GM19455 (cell line): ENCODE data around the gene REC8.

ENCODE experiments used
- ATAC-seq: cut with Tn5 transposase; IDR thresholded peaks from one replicate; pipeline ENCODE4 v1.9.1; 2021; ENCODE audit not compliant: unreplicated experiment

Gene REC8, protein sequence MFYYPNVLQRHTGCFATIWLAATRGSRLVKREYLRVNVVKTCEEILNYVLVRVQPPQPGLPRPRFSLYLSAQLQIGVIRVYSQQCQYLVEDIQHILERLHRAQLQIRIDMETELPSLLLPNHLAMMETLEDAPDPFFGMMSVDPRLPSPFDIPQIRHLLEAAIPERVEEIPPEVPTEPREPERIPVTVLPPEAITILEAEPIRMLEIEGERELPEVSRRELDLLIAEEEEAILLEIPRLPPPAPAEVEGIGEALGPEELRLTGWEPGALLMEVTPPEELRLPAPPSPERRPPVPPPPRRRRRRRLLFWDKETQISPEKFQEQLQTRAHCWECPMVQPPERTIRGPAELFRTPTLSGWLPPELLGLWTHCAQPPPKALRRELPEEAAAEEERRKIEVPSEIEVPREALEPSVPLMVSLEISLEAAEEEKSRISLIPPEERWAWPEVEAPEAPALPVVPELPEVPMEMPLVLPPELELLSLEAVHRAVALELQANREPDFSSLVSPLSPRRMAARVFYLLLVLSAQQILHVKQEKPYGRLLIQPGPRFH

DNA sequence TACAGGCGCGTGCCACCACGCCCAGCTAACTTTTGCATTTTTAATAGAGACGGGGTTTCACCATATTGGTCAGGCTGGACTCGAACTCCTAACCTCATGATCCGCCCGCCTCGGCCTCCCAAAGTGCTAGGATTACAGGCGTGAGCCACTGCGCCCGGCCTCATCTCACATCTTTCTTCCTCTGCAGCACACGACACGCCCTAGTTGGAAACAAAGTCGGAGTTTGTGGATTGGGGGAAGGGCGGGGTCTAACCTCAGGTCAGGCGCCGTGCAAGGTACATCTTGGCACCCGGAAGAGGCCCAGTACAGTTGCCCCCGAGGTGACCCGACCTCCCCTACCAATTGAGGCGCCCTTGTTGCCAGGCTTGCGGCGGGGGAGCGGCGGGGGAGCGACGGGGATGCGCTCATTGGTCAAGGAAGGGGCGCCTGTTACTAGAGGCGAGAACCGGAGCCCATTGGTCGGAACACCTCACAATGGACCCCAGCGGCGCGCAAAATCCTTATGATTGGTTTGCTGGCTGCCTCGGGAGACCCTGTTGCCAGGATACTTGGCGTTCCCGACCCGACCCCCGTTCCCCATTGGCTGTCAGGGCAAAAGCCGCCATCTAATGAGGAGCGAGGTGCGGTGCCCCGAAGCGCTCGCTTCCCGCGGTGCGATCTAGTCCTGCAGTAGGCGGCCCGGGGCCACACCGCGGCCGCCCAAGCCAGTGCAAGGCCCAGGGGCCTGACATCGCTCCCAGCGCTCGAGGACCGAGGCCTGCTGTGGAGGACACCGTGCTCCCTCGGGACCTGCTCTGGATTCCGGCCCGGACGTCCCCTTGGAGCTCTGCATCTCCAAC, at the start of gene REC8:
Gene REC8, plus strand, starts transcription at position 659 of the 839 bp plus-strand sequence. CDS start 473 bp downstream, outside the sequence.
- ATAC-seq: peak; percentile 83

DNA sequence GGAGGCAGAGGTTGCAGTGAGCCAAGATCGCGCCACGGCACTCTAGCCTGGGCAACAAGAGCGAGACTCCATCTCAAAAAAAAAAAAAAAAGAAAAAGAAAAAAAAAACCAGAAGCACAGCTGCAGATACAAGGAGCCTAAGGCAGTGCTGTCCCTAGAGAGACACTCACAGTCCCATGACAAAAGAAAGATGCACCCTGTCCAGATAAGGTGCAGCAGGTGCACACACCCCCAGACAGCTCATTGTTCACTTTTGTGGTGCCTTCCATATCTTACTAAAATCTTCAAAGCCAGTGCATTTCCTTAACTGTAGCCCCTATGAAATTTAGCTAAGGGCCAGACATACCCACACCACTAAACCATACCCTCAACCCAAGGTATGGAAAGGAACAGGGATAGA, 49.5 kb upstream of the REC8 start:
- ATAC-seq: no peak

DNA sequence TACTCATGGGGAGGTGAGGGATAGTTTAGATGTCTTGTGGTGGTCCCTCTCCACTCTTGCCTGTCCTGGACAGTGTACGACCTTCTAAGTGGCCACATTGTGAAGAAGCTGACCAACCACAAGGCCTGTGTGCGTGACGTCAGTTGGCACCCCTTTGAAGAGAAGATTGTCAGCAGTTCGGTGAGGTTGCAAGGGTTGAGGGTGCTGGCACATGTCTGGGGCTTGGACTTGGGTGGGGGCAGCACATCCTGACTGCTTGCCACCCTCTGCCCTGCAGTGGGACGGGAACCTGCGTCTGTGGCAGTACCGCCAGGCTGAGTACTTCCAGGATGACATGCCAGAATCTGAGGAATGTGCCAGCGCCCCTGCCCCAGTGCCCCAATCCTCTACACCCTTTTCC, 49.0 kb upstream of the REC8 start:
- ATAC-seq: no peak

DNA sequence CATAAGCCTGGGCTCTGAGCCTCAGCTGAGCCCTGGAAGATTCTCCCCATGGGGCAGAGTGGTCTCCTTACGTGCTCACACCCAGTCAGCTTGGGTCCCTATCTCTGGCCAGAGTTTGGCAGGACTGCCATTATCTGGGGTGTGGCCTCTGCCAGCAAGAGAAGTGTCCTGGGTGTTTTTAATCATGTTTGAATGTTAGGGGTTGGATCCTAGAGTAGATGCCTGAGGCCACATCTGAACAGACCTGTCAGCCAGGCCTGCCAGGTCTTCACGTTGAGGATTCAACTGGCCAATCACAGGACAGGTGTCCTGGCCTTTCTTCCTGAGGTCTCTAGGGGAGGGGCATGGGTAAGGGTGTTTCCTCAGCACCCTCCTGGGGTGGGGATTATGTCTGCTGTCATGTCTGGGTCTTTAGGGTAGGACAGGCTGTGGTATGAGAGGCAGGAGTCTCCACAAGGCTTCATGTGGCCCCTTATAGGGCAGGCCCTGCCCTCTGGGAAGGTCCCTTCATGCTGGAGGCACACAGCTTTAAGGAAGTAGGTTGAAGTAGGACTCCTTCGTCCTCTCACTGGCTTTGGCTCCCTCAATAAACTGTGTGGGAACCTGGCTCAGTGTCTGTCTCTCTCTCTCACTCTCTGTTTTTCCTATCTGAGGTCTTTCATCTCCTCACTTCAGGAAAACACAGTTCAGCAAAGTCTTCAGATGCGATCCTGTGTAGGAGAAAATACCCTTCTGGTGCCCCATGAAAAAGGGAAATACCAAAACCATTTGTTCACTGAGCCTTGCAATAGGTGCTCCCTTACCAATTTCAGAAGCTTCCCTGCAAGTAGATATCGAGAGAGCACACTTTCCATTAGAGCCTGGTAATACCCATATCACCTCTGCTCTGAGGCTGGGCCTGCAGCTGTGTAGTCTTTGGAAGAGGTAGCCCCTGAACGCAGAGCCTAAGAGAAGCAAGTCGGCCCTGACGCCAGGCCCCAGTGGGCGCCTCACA, 48.2 kb upstream of the REC8 start:
- no peak for ATAC-seq

DNA sequence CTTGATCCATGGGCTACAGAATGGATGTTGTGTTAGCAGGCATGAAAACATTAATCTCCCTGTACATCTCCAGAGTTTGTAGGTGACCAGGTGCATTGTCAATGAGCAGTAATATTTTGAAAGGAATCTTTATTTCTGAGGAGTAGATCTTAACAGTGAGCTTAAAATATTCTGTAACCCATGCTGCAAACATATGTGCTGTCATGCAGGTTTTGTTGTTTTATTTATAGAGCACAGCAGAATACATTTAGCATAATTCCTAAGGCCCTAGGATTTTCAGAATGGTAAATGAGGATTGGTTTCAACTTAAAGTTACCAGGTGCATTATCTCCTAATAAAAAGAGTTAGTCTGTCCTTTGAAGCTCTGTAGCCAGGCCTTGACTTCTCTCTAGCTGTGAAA, 44.9 kb upstream of the REC8 start:
- ATAC-seq: no peak

DNA sequence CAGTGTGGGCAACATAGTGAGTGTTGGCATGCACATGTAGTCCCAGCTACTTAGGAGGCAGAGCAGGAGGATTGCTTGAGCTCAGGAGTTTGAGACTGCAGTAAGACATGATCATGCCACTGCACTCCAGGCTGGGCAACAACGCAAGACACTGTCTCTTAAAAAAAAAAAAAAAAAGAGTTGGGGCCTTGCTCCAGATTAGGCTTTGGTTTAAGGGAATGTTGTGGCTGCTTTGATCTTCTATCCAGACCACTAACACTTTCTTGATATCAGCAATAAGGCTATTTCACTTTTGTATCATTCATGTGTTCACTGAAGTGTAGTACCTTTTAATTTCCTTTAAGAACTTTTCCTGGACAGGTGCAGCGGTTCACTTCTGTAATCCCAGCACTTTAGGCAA, 44.2 kb upstream of the REC8 start:
- no peak for ATAC-seq

DNA sequence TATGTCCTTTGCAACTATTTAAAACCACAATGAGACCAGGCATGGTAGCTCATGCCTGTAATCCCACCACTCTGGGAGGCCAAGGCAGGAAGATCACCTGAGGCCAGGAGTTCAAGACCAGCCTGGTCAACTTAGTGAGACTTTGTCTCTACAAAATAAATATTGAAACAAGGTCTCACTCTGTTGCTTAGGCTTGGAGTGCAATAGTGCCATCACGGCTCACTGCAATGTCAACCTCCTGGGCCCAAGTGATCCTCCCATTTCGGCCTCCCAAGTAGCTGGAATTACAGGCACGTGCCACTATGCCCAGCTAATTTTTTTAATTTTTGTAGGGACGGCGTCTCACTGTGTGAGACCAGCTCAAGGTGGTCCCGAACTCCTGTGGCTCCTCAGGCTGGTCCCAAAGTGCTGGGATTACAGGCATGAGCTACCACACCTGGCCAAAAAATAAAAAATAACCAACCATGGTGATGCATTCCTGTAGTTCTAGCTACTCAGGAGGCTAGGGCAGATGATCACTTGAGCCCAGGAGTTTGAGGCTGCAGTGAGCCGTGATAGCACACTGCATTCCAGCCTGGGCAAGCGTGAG, 42.4 kb upstream of the REC8 start:
- ATAC-seq: no peak

DNA sequence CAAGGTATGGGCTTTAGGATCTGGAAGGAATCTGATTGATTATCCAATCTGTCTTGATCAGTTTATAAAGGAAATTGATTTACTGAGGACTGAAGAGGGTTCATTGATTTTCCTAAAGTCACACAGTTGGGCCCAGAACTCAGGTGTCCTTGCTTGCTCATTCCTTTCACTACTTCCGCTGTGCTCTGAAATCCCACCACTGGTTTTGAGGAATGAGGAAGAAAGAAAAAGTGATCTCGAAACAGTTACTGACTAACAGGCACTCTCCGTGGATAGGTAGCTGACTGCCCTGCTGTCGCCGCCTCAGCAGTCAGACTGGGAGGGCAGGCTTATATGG, 41.5 kb upstream of the REC8 start, which contains the start of gene FITM1:
Gene FITM1, plus strand, starts transcription at position 280 of the 337 bp plus-strand sequence. CDS start 905 bp downstream, outside the sequence.
- ATAC-seq: no peak

DNA sequence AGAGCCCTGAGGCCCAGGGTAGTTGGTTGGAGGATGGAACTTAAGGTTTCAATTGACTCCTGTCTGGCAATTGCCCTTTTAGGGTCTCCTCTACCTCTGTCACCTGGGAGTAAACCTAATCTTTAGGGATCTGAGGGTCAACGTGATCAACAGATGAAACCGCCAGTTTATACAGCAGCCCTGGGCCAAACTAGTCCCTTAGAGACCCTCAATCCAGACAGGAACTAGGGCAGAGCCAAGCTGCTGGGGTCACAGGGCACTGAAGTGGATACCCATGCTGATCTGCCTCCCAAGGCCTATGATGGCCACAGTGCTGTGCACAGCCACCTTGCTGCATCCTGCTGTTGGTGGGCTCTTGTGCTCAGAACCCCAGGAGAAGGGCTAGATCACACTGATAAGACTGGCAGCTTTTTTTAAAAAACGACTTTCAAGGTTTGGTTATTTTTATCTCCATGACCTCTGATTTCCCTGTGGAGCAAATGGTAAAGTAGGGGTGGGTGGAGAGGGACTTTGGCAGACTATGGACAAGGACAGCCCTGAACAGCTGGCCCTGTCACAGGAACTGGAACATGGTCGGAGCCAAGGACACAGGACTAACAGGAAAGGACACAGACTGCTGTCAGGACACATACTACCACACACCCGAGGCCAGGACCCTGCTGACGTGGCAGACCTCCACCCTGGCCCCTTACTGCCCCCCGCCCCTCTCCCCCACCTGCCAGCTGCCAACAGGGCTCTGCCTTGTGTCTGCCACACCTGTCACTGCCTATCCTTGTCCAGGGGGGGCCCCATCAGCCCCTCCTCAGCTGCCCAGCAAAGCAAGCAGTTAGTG, 40.9 kb upstream of the REC8 start:
- no peak for ATAC-seq

DNA sequence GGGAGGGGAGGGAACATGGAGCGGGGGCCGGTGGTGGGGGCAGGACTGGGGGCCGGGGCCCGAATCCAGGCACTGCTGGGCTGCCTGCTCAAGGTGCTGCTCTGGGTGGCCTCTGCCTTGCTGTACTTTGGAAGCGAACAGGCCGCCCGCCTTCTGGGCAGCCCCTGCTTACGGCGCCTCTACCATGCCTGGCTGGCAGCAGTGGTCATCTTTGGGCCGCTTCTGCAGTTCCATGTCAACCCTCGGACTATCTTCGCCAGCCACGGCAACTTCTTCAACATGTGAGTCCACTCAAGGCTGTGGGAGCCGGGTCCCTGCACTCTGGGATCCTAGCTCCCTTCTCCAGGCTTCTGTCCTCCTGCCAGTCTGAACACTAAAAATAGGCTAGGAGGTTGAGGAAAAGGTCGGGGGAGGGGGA, 40.3 kb upstream of the REC8 start:
- no peak for ATAC-seq

DNA sequence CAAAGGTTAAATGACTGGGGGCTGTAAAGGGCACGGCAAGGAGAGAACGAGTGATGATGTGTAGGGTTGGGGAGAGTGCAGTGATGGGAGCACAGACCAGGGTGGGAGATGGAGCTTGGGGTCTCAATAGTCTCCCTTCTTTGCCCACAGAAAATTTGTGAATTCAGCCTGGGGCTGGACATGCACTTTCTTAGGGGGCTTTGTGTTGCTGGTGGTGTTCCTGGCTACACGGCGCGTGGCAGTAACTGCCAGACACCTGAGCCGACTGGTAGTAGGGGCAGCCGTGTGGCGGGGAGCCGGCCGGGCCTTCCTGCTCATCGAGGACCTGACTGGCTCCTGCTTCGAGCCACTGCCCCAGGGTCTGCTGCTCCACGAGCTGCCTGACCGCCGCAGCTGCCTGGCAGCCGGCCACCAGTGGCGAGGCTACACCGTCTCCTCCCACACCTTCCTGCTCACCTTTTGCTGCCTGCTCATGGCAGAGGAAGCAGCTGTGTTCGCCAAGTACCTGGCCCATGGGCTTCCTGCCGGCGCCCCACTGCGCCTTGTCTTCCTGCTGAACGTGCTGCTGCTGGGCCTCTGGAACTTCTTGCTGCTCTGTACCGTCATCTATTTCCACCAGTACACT, 39.7 kb upstream of the REC8 start:
- no peak for ATAC-seq

DNA sequence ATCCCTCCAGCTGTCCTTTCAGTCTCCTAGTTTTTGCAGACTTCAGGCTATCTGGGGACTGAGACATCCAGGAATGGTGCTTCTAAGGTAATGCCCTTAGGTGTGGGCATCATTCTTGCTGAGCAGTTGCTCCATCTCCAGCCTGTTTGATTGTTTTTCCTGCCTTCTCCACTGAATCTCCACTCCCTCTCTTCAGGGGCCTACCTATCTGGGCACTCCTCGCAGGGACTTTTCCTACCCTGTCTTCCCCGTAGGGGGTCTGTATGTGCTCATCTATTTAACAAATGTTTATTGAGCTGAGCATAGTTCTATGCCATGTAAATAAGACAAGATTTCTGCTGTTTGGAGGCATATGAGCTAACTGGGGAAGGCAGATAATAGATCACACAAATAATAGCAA, 38.9 kb upstream of the REC8 start:
- no peak for ATAC-seq

DNA sequence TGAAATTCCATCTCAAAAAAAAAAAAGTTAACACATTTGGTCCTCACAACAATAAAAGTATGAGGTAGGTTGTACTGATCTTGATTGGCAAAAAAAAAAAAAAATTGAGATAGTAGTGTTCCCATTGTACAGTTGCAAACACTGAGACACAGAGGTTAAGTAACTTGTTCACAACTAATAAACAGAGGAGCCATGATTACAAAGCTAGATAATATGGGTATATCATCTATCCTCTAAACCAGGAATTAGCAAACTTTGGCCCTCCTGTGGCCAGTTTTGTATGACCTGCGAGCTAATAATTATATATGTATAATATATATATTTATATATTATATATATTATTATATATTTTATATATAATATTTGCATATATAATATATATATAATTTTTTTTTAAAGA, 38.1 kb upstream of the REC8 start:
- ATAC-seq: no peak

DNA sequence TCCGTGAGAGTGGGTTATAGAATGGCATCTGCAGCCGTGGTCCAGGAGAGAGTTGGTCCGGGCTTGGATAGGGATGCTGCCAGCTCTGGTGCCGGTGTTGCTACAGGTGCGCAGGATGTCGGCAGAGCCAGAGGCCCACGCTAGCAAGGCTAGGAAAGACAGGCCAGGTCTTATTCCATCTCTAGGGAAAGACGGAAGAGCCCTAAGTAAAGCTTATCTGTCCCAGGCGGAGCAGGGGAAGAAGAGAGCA, 36.4 kb upstream of the REC8 start:
- ATAC-seq: peak; percentile 10

DNA sequence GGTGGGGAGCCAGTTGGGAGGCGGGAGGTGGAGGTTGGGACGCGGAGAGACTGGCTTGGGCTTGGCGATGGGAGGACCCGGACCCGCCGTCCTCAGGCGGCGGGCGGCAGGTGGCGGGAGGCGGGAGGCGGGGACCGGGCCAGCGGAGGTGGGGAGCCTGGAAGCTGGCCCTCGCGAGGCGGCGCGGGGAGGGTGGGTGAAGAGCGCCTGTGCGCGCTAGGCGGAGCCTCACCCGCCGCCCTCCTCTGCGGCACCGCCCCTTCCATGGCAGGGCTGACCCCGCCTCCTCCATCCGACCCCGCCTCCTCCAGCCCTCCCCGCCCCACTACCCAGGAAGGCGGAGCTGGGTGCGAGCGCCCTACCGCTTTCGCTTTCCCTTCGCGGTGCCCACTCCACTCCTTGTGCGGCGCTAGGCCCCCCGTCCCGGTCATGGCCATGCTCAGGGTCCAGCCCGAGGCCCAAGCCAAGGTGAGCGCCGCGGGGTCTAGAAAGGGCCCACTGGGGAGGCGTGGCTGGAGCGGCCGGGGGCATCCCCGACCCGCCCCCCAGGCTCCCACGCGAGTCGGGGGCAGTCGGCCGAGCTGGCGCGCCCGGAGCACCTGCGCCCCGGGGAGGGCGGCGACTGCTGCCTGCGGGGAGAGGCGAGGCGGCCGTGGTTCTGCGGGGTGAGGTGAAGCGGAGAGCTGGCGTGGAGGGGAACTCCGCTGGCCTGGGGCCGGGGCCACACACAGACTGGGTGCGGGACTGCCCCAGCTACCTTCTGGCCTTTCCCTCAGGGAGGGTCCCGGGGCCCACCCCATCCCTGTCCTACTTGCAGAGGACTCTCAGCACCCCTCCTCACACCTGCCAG, 35.8 kb upstream of the REC8 start, which contains the start of gene PSME1:
Gene PSME1, plus strand, starts transcription at position 361 of the 850 bp plus-strand sequence. Its CDS starts 69 bp downstream, at position 430.
- ATAC-seq: peak; percentile 76

DNA sequence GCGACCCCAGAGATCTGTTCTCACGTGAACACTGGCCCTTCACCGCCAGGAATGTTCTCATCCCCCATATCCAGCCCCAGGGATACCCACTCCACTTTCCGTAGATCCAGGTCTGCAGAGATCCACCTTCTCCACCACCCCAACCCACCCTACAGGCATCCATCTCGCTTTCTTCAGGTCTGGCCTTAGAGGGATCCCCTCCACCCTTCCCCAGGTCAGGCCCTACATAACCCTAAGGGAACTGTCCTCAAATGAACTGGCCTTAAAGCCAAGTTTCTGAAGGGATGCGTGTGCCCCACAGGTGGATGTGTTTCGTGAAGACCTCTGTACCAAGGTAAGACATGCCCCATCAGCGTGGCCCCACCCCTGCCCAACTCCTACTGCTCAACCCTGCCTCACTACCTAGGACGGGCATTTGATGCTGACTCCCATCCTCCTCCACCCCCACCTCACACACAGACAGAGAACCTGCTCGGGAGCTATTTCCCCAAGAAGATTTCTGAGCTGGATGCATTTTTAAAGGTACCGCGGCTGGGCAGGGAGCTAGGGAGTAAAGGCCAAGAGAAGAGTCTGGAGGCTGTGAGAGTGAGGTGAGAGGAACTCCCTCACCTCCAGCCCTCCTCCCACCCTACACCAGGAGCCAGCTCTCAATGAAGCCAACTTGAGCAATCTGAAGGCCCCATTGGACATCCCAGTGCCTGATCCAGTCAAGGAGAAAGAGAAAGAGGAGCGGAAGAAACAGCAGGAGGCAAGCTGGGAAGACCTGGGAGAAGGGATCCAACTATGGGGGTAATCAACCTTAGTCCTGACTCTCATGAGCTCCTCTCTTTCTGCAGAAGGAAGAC, 35.0 kb upstream of the REC8 start:
- ATAC-seq: no peak
